Measurements from ENCODE around the gene LRRIQ1.

GRCh38 chr12:85277191-85277590 lies 241.0 kb downstream of the LRRIQ1 start:
- TF ChIP-seq POLR2A (IDR thresholded peaks at IDR 0.05): no peak
- no peak for TF ChIP-seq CTCF (IDR thresholded peaks at IDR 0.05)

Data from thyroid gland (tissue), 4 donors.